GM19395 (cell line): ENCODE results near the gene FAM209A.
"Not testable (repeated sequence)": the region's sequence is repeated elsewhere in the genome, so short reads cannot be mapped to it uniquely, and the experiment has no call there.

Source experiments
- ATAC-seq: cut with Tn5 transposase; IDR thresholded peaks from one replicate; pipeline ENCODE4 v1.9.1; 2021; ENCODE audit warnings: mild to moderate bottlenecking, moderate library complexity; ENCODE audit not compliant: unreplicated experiment

Gene FAM209A, protein sequence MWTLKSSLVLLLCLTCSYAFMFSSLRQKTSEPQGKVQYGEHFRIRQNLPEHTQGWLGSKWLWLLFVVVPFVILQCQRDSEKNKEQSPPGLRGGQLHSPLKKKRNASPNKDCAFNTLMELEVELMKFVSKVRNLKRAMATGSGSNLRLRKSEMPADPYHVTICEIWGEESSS

GRCh38 chr20:56524444-56524843 is at the start of gene FAM209A:
TSS of gene FAM209A (plus strand) at chr20:56524744. CDS start at chr20:56524809, 65 bp downstream.
- ATAC-seq = not testable (repeated sequence)

GRCh38 chr20:56483970-56484369 is 40.6 kb upstream of the FAM209A start:
- no peak for ATAC-seq

DNA sequence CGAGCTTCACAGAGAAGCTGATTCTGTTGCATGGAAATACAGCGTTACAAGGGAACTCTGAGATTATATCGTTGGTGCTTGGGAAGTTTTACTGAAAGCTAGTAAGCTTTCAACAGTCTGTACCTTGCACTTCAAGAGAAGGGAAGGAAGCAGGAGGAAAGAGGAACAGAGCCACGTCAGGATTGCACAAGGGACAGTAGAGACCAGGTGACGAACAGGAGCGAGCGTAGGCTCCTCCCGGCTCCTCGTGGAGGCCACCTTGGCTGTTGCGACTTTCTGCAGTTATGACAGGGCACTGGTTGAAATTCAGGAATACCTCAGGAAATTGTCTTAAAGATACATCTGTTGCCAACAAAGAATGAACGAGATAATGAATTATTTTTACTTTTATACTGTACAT is 37.3 kb upstream of the FAM209A start:
- no peak for ATAC-seq

DNA sequence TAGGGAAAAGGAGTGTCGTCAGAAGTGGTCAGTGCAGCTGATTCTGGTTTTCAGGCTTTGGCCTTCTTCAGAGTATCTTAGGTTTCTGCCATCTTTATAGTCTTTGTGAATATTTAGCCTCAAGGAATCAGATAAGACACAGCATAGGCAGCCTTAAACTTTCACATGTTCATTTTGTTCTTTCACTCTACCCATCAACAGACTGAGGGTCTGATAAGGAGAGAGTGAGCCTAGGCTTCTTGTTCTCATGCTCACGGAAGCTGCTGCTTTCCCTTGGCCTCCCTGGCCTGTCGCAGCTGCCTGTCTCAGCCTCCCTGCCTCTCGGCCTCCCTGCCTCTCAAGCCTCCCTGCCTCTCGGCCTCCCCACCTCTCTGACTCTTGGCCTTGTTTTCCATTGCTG is 36.0 kb upstream of the FAM209A start:
- no peak for ATAC-seq

GRCh38 chr20:56501116-56501515 is 23.4 kb upstream of the FAM209A start:
- no peak for ATAC-seq

DNA sequence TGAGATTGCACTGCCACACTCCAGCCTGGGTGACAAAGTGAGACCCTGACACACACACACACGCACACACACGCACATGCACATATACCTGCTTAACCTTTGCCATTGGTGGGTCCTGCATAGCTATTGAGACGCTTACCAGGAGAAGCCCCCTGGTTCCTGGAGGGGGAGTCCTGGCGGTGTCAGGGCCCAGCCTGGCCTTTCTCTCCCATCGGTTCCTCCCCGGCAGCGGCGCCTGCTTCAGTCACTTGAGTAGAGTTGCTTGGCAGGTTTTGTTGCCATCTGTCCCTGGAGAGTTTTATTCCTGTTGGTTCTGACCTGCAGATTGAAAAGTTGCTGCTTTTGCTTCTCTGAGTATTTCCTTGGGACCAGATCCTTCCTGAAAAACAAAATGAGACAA is 20.6 kb upstream of the FAM209A start:
- no peak for ATAC-seq

DNA sequence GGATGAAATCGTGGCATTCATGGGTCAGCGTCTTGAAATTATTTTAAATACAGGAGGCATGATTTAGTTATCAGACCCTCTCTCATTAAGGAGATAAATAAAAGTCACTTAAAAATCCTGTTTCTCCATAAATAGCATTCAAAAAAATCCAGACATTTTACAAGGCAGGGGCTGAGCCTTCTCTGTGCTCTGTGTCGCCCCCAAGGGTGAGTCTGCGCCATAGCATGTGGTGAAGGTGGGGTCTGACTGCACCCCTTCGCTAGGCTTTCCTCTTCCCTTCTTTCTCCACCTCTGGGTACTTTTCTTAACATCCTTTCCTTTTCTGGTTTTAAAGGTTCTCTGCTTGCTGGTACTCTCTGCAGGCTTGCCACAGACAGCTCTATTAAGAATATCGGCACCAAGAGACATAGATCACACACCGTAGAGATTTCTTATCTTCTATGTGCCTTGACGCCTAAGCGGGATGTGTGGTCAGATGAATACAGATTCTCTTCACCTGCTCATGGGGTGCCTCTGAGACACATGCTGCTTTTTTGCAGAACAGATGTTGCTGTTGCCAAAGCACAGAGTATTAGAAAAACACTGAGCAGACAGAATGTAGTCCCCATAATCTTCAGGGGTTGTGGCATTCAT is 20.1 kb upstream of the FAM209A start:
- no peak for ATAC-seq

DNA sequence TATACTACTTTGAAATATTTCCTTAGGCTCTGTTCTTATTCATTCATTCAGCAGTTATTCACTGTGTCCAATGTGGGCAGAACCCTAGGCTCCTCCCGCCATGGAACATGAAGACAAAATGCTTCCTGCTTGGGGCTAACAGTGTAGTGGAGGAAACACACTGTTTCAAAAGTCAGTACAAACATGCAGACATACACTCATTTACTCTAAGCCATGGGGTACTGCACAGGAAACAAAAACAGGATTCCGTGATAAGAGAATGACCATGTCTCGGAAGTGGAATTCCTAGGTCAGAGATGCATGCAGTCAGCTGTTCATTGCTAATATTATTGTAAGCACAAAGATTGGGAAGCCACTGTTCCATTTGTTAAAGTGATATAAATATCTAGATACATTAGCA is 18.4 kb upstream of the FAM209A start:
- ATAC-seq = no peak

GRCh38 chr20:56511926-56512325 is 12.6 kb upstream of the FAM209A start:
- no peak for ATAC-seq

GRCh38 chr20:56513161-56514150 is 11.1 kb upstream of the FAM209A start:
- no peak for ATAC-seq

GRCh38 chr20:56516631-56517030 is 7.9 kb upstream of the FAM209A start:
- no peak for ATAC-seq

DNA sequence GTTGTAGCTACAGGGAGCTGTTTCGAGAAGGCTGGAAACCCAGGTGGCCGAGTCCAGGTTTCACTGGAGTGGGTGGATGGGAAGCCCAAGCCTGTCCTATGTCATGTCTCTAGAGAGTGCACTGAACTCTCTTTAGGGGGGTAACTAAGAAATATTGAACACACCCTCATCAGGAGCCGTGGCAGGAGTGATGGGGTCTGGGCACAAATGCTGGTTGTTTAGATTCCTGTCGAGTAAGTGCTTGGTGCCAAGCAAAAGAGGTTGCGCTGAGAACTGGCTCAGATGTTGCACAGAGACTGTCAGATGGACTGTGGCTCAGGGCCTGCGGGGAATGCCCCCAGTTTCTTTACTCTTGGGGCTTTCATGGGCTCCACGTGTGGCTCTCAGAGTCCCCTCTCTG is 7.3 kb upstream of the FAM209A start:
- no peak for ATAC-seq

DNA sequence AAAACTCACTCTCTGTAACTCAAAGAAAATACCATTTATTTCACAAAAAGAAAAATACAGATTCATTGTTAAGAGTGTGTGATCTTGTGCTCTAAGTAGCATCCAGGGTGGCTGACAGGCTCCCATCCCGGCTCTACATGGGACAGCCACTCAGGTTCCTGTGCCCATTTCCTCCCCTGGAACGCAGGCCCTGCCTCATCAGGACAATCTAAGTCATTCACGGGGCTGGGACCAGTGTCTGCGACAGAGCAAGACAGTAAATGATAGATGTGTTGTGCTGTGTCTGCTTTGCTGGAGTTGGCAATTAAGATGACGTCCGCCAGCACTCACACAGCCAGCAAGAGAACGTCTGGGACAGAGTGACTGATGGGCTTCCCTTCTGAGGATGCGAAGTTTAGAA is 6.9 kb upstream of the FAM209A start:
- no peak for ATAC-seq

DNA sequence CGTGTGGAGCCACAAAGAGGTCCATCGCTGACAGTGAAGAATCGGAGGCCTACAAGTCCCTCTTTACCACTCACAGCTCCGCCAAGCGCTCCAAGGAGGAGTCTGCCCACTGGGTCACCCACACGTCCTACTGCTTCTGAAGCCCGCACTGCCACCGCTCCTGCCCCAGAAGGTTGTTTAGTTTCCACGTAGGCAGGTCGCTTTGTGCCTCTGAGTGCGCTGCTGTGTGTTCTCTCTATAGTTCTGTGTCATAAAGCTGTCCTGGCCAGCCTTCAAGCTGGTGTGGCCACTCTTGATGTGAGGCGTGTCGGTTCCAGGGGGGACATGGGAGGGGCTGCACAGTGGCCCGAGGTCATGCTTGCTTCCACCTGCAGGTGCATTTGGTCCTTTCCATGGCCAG is 6.4 kb upstream of the FAM209A start:
- ATAC-seq = no peak

GRCh38 chr20:56518721-56519398 is 5.7 kb upstream of the FAM209A start:
- no peak for ATAC-seq

DNA sequence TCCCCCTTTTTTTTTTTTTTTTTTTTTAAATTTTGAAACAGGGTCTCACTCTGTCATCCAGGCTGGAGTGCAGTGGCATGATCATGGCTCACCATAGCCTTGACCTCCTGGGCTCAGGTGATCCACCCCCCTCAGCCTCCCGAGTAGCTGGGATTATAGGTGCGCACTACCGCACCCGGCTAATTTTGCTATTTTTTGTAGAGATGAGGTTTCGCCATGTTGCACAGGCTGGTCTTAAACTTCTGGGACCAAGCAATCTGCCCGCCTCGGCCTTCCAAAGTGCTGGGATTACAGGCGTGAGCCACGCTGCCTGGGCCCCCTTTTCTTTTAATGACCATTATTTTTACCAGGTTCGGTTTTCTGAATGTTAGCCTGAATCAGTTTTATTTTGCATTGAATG is 5.0 kb upstream of the FAM209A start:
- no peak for ATAC-seq

- no peak for ATAC-seq
These were observed 4.4 kb upstream of the FAM209A start for GRCh38 chr20:56520180-56520579.

DNA sequence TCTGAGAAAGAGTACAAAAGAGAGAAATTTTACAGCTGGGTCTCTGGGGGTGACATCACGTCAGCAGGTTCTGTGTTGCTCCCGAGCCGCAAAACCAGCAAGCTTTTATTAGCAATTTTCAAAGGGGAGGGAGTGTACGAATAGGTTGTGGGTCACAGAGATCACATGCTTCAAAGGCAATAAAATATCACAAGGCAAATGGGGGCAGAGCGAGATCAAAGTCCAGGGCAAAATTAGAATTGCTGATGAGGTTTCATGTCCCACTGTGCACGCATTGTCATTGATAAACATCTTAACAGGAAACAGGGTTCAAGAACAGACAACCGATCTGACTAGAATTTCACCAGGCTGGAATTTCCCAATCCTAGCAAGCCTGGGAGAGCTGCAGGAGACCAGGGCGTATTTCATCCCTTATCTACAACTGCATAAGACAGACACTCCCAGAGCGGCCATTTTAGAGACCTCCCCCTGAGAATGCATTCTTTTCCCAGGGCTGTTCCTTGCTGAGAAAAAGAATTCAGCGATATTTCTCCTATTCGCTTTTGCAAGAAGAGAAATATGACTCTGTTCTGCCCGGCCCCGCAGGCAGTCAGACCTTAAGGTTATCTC is 3.7 kb upstream of the FAM209A start:
- not testable (repeated sequence) for ATAC-seq

DNA sequence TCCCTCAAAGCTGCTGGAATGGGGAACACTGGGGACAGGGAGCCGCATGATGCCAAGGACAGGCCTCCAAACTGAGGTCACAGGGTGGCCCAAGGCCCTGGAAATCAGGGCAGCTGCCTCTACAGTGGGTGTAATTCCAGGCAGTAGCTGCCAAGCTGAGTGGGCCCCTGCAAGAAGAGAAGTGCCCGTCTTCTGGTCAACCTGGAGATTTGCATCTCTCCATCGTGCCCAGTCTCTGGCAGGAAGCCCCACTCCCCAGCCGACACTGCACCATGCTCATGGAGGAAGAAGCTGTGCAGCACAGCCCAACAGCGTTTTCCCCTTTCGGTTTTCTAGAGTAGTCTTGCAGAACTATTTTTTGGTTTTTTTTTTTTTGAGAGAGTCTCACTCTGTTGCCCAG is 2.2 kb upstream of the FAM209A start:
- no peak for ATAC-seq

GRCh38 chr20:56527521-56527920 is 3.0 kb downstream of the FAM209A start:
- no peak for ATAC-seq

- ATAC-seq = not testable (repeated sequence)
These were observed 8.4 kb downstream of the FAM209A start, which contains the start of gene FAM209B for GRCh38 chr20:56532946-56533345. TSS of gene FAM209B (plus strand) at chr20:56533246. CDS start at chr20:56533342, 96 bp downstream.
